H9 (cell line): ENCODE results near the gene ASMT. TPM values are rescaled to one million over a fixed set of nuclear protein-coding genes. Genes with fewer than 3 reads are reported as not detected.

Source experiments
- DNase-seq: peaks from one replicate; pipeline ENCODE4 v3.0.0-alpha.2; 2017
- H2AFZ ChIP-seq: one replicate; pipeline ENCODE4 v1.6.1; 2013; ENCODE audit warnings: mild to moderate bottlenecking, low read length, control low read depth, moderate library complexity
- H2AK5ac ChIP-seq: 2 replicates; pipeline ENCODE4 v1.6.1; 2013; ENCODE audit warnings: low read length, control low read depth, mixed read lengths; ENCODE audit not compliant: insufficient read length
- H2BK120ac ChIP-seq: one replicate; pipeline ENCODE4 v1.6.1; 2013; ENCODE audit warnings: low read depth, mild to moderate bottlenecking, low read length, control low read depth, inconsistent platforms; ENCODE audit not compliant: poor library complexity, severe bottlenecking
- H2BK12ac ChIP-seq: 2 replicates; pipeline ENCODE4 v1.6.1; 2013; ENCODE audit warnings: low read length, control low read depth, mixed read lengths, low read depth; ENCODE audit not compliant: insufficient read length
- H2BK15ac ChIP-seq: 2 replicates; pipeline ENCODE4 v1.6.1; 2013; ENCODE audit warnings: low read depth, low read length, control low read depth
- H2BK20ac ChIP-seq: one replicate; pipeline ENCODE4 v1.6.1; 2013; ENCODE audit warnings: low read depth, mild to moderate bottlenecking, low read length, control low read depth, inconsistent platforms; ENCODE audit not compliant: poor library complexity, severe bottlenecking
- H2BK5ac ChIP-seq: 2 replicates; pipeline ENCODE4 v1.6.1; 2013; ENCODE audit warnings: low read length, control low read depth, mixed read lengths; ENCODE audit not compliant: insufficient read length
- H3K14ac ChIP-seq: 2 replicates; pipeline ENCODE4 v1.6.1; 2013; ENCODE audit warnings: low read length, control low read depth; ENCODE audit not compliant: insufficient read depth
- H3K18ac ChIP-seq: 2 replicates; pipeline ENCODE4 v1.6.1; 2013; ENCODE audit warnings: low read depth, mild to moderate bottlenecking, mixed read lengths, low read length, control low read depth; ENCODE audit not compliant: insufficient read length
- H3K23ac ChIP-seq: 2 replicates; pipeline ENCODE4 v1.6.1; 2013; ENCODE audit warnings: low read length, control low read depth, mixed read lengths, low read depth; ENCODE audit not compliant: insufficient read length
- H3K23me2 ChIP-seq: 2 replicates; pipeline ENCODE4 v1.6.1; 2013; ENCODE audit warnings: low read depth, mild to moderate bottlenecking, mixed read lengths, low read length, control low read depth; ENCODE audit not compliant: insufficient read length, poor library complexity, severe bottlenecking
- H3K27ac ChIP-seq: 2 replicates; pipeline ENCODE4 v1.5.1; 2013; ENCODE audit warnings: low read length, control low read depth, mixed read lengths, low read depth; ENCODE audit not compliant: insufficient read length
- H3K27me3 ChIP-seq: 2 replicates; pipeline ENCODE4 v1.6.1; 2013; ENCODE audit warnings: low read length, control low read depth, inconsistent platforms; ENCODE audit not compliant: insufficient read depth
- H3K4ac ChIP-seq: 2 replicates; pipeline ENCODE4 v1.6.1; 2013; ENCODE audit warnings: low read depth, mild to moderate bottlenecking, control low read depth, inconsistent platforms, low read length, moderate library complexity
- H3K4me1 ChIP-seq: 2 replicates; pipeline ENCODE4 v1.6.1; 2013; ENCODE audit warnings: low read length, control low read depth, inconsistent platforms; ENCODE audit not compliant: insufficient read depth
- H3K4me2 ChIP-seq: 2 replicates; pipeline ENCODE4 v1.6.1; 2013; ENCODE audit warnings: low read length, control low read depth, mixed read lengths; ENCODE audit not compliant: insufficient read length, insufficient read depth
- H3K56ac ChIP-seq: 2 replicates; pipeline ENCODE4 v1.6.1; 2013; ENCODE audit warnings: low read depth, mild to moderate bottlenecking, mixed read lengths, low read length, control low read depth; ENCODE audit not compliant: insufficient read length
- H3K79me1 ChIP-seq: 2 replicates; pipeline ENCODE4 v1.6.1; 2013; ENCODE audit warnings: low read depth, mild to moderate bottlenecking, moderate library complexity, low read length, control low read depth, inconsistent platforms; ENCODE audit not compliant: insufficient read depth, poor library complexity, severe bottlenecking
- H3K79me2 ChIP-seq: 2 replicates; pipeline ENCODE4 v1.6.1; 2013; ENCODE audit warnings: low read length, control low read depth, inconsistent platforms; ENCODE audit not compliant: insufficient read depth
- H3K9ac ChIP-seq: 2 replicates; pipeline ENCODE4 v1.6.1; 2013; ENCODE audit warnings: low read length, control low read depth, mixed read lengths; ENCODE audit not compliant: insufficient read length; ENCODE audit errors: extremely low read depth
- H3K9me3 ChIP-seq: one replicate; pipeline ENCODE4 v1.6.1; 2013; ENCODE audit warnings: low read depth, low read length, inconsistent platforms; ENCODE audit not compliant: control insufficient read depth
- H3T11ph ChIP-seq: one replicate; pipeline ENCODE4 v1.6.1; 2013; ENCODE audit warnings: mild to moderate bottlenecking, low read length, control low read depth, inconsistent platforms
- H4K20me1 ChIP-seq: one replicate; pipeline ENCODE4 v1.6.1; 2013; ENCODE audit not compliant: control insufficient read depth, insufficient read length, insufficient read depth
- H4K5ac ChIP-seq: 2 replicates; pipeline ENCODE4 v1.6.1; 2013; ENCODE audit warnings: low read depth, mild to moderate bottlenecking, mixed read lengths, low read length, control low read depth; ENCODE audit not compliant: insufficient read length
- H4K8ac ChIP-seq: replicated peaks from 2 replicates; pipeline ENCODE4 v1.6.1; 2013; ENCODE audit warnings: low read length, control low read depth, mixed read lengths, low read depth; ENCODE audit not compliant: insufficient read length
- H4K91ac ChIP-seq: 2 replicates; pipeline ENCODE4 v1.6.1; 2013; ENCODE audit warnings: low read depth, mild to moderate bottlenecking, moderate library complexity, mixed read lengths, low read length, control low read depth; ENCODE audit not compliant: insufficient read length
- H3K27ac Mint-ChIP-seq, 3 experiments: 2 replicates in 2 of 3; 3 replicates in 1 of 3; pipeline ENCODE4 v1.8.0; 2020 to 2021; ENCODE audit warnings: mixed read lengths in 3 of 3, mild to moderate bottlenecking in 1 of 3, moderate library complexity in 1 of 3
- H3K27me3 Mint-ChIP-seq: 2 replicates; pipeline ENCODE4 v1.8.0; 2021; ENCODE audit warnings: low read depth, mild to moderate bottlenecking, moderate library complexity, mixed read lengths
- H3K36me3 Mint-ChIP-seq, 3 experiments: 2 replicates in 2 of 3; 3 replicates in 1 of 3; pipeline ENCODE4 v1.8.0; 2020 to 2021; ENCODE audit warnings: low read depth in 3 of 3, mixed read lengths in 3 of 3; ENCODE audit not compliant: insufficient read depth in 1 of 3
- H3K4me1 Mint-ChIP-seq, 2 experiments: 2 replicates each; pipeline ENCODE4 v1.8.0; 2020; ENCODE audit warnings: mixed read lengths in 2 of 2
- H3K4me3 Mint-ChIP-seq, 2 experiments: 2 replicates in 1 of 2; 3 replicates in 1 of 2; pipeline ENCODE4 v1.8.0; 2020 to 2021; ENCODE audit warnings: mild to moderate bottlenecking in 2 of 2, mixed read lengths in 2 of 2, moderate library complexity in 1 of 2
- H3K9me3 Mint-ChIP-seq, 2 experiments: 2 replicates in 1 of 2; 3 replicates in 1 of 2; pipeline ENCODE4 v1.8.0; 2020; ENCODE audit warnings: mild to moderate bottlenecking in 2 of 2, mixed read lengths in 2 of 2, moderate library complexity in 1 of 2
- WGBS: extraction: QIAGEN DNeasy Blood & Tissue Kit; methylation state at CpG from one replicate; pipeline ENCODE4 v1.1.7; 2013; ENCODE audit warnings: missing lambda C conversion rate, low lambda C conversion rate, mixed read lengths; ENCODE audit not compliant: insufficient read length; ENCODE audit errors: extremely low coverage; 5-methylcytosine and 5-hydroxymethylcytosine counted together
- total RNA-seq: library from RNA; stranded (reverse); gene quantifications from 2 replicates; pipeline ENCODE4 v1.2.1, GENCODE V29; 2021
- TF ChIP-seq, protein P1 (sequence below): fragments of 200-600 bp; sonication (generic); conservative IDR thresholded peaks from 3 replicates; pipeline ENCODE4 v1.8.0; 2021; ENCODE audit warnings: antibody characterized with exemption, mild to moderate bottlenecking

Gene ASMT
- total RNA-seq, 1 experiment from 2014 or later: 1.4 TPM

DNA sequence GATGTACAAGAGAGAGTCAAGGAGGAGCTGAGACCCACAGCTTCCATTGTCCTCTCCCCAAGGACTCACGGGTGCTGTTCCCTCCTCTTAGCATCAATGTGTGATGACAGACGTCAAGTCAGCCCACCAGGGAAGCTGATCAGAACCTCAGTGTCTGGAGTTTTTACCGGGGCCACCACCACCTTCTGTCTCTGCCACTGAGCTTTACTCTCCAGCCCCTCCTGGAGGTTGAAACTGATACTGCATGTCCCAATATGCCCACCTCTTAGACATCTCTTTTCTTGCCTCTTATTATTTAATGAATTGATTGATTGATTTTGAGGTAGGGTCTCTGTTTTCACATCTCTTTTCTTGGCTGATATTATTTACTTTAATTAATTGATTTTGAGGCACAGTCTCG, 33.7 kb upstream of the ASMT start:
- Histone ChIP-seq H3K4ac (no peak overlapping the region), H4K8ac (no peak overlapping the region), H3K4me1 (no peaks in the 10 kb centered on the region), H3K79me1 (no peaks in the 10 kb centered on the region), H3K9me3 (no peaks in the 10 kb centered on the region), H4K91ac (no peak overlapping the region), H2AFZ (no peak overlapping the region), H2BK20ac (no peak overlapping the region), H3T11ph (no peak overlapping the region), H2AK5ac (no peak overlapping the region), H3K23ac (no peak overlapping the region), H3K14ac (no peak overlapping the region), H2BK5ac (no peak overlapping the region), H3K9ac (no peak overlapping the region), H2BK120ac (no peak overlapping the region), H3K27ac (no peak overlapping the region), H3K27me3 (no peaks in the 10 kb centered on the region), H3K79me2 (no peaks in the 10 kb centered on the region), H3K56ac (no peak overlapping the region), H4K5ac (no peak overlapping the region), H2BK12ac (no peak overlapping the region), H2BK15ac (no peak overlapping the region), H3K4me2 (no peak overlapping the region), H3K23me2 (no peaks in the 10 kb centered on the region), H3K18ac (no peak overlapping the region), H4K20me1 (no peaks in the 10 kb centered on the region)
- Mint-ChIP-seq H3K9me3 (peaks cover 7 to 12% of the 10 kb centered on the region in 2 experiments; a peak in 4 of 5 replicates), H3K4me3 (no peak overlapping the region), H3K36me3 (no peaks in the 10 kb centered on the region), H3K27ac (no peak overlapping the region), H3K27me3 (peaks cover 3% of the 10 kb centered on the region; the same call in 1 of the 2 replicates), H3K4me1 (peaks cover 0 to 5% of the 10 kb centered on the region in 2 experiments; a peak in 1 of 4 replicates)
- DNase-seq: peak; percentile 56
- no CpG with 5 or more reads among the region's 4 CpGs for WGBS
- TF ChIP-seq, protein P1, sequence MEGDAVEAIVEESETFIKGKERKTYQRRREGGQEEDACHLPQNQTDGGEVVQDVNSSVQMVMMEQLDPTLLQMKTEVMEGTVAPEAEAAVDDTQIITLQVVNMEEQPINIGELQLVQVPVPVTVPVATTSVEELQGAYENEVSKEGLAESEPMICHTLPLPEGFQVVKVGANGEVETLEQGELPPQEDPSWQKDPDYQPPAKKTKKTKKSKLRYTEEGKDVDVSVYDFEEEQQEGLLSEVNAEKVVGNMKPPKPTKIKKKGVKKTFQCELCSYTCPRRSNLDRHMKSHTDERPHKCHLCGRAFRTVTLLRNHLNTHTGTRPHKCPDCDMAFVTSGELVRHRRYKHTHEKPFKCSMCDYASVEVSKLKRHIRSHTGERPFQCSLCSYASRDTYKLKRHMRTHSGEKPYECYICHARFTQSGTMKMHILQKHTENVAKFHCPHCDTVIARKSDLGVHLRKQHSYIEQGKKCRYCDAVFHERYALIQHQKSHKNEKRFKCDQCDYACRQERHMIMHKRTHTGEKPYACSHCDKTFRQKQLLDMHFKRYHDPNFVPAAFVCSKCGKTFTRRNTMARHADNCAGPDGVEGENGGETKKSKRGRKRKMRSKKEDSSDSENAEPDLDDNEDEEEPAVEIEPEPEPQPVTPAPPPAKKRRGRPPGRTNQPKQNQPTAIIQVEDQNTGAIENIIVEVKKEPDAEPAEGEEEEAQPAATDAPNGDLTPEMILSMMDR: peak; percentile 85
